Kidney (tissue), 14 donors: ENCODE measurements around the gene TBL1XR1. TPM values are rescaled to one million over a fixed set of nuclear protein-coding genes. Genes with fewer than 3 reads are reported as not detected.

Source experiments
- DNase-seq, 5 donors: peaks; one replicate each; pipeline ENCODE4 v3.0.0-alpha.2; 2013 to 2020
- FAIRE-seq: peaks from 2 replicates; lab custom pipeline; 2012; peaks lifted over from hg19 to GRCh38; lab: Jason Lieb, UNC
- H3K27ac ChIP-seq, 2 donors: one replicate each; pipeline ENCODE4 v1.7.0; 2013; ENCODE audit warnings: low read depth in 2 of 2, low read length in 2 of 2, inconsistent platforms in 1 of 2
- H3K27me3 ChIP-seq: one replicate; pipeline ENCODE4 v1.7.1; 2013; ENCODE audit warnings: low read length, inconsistent platforms; ENCODE audit not compliant: control insufficient read depth, insufficient read depth
- H3K36me3 ChIP-seq, 3 donors: one replicate each; pipeline versions ENCODE4 v1.7.0 to v1.7.1; 2013; ENCODE audit warnings: low read length in 3 of 3, control low read depth in 1 of 3, inconsistent platforms in 1 of 3; ENCODE audit not compliant: insufficient read depth in 3 of 3, control insufficient read depth in 2 of 3
- H3K4me1 ChIP-seq, 3 donors: one replicate each; pipeline versions ENCODE4 v1.7.0 to v1.7.1; 2013; ENCODE audit warnings: low read length in 3 of 3, inconsistent platforms in 1 of 3, low read depth in 1 of 3; ENCODE audit not compliant: control insufficient read depth in 2 of 3, insufficient read depth in 2 of 3
- H3K4me3 ChIP-seq, 3 donors: one replicate each; pipeline versions ENCODE4 v1.7.0 to v1.8.1; 2013; ENCODE audit warnings: low read length in 3 of 3, control low read depth in 1 of 3, inconsistent platforms in 1 of 3
- H3K9ac ChIP-seq, 3 donors: one replicate each; pipeline versions ENCODE4 v1.7.0 to v1.7.1; 2013; ENCODE audit warnings: low read length in 3 of 3, control low read depth in 1 of 3, inconsistent platforms in 1 of 3
- H3K9me3 ChIP-seq, 3 donors: one replicate each; pipeline versions ENCODE4 v1.7.0 to v1.7.1; 2013; ENCODE audit warnings: low read length in 3 of 3, control low read depth in 1 of 3, inconsistent platforms in 1 of 3; ENCODE audit not compliant: control insufficient read depth in 2 of 3, insufficient read depth in 1 of 3
- intact Hi-C: fragments of 100-400 bp; cut with DNase I; formaldehyde crosslinking; loops from one replicate; pipeline ENCODE4 v1.11.1; 2022
- polyA plus RNA-seq: library from polyadenylated mRNA; stranded (reverse); fragments of 350-450 nt; fragmentation: Illumina TruSeq; extraction: RNeasy Lipid Tissue Mini Kit (QIAGEN cat#74804); gene quantifications from one replicate; pipeline ENCODE4 v1.2.3, GENCODE V29; 2014; ENCODE audit warnings: low read depth, low replicate concordance; ENCODE audit not compliant: insufficient read depth
- total RNA-seq: library from RNA; stranded (reverse); fragmentation: NEBNext Ultra II Directional; extraction: Animal tissue kit (Norgen Biotek cat#: 25700); gene quantifications from one replicate; pipeline ENCODE4 v1.2.1, GENCODE V29; 2021
- TF ChIP-seq, protein P1 (sequence below): IDR thresholded peaks from 3 replicates; pipeline ENCODE4 v1.5.1; 2012; ENCODE audit warnings: mild to moderate bottlenecking, moderate library complexity, borderline replicate concordance; ENCODE audit not compliant: insufficient read depth; ENCODE audit errors: extremely low read depth
- donor health status: control.
- donor health status: control.
- donor health status: control.
- donor health status: control.
- donor health status: control.
- donor health status: DM: yes; HTN: yes; CAD: no.
- donor health status: Normal renal cell carcinoma (clear cell type).

TBL1XR1 gene
- total and polyA plus RNA-seq, 2 donors from 2014 or later, result 31.3 to 205 TPM

GRCh38 chr3:177034832-177035475 is 162.3 kb downstream of the TBL1XR1 start:
- no peak overlapping the region for H3K27ac ChIP-seq
- no peaks in the 10 kb centered on the region for H3K9me3 ChIP-seq
- H3K36me3 ChIP-seq, result peaks cover 17 to 23% (median 18%) of the 10 kb centered on the region in 3 donors
- no peak overlapping the region for H3K9ac ChIP-seq
- DNase-seq (no peak), FAIRE-seq (no peak)
- TF ChIP-seq, protein P1, sequence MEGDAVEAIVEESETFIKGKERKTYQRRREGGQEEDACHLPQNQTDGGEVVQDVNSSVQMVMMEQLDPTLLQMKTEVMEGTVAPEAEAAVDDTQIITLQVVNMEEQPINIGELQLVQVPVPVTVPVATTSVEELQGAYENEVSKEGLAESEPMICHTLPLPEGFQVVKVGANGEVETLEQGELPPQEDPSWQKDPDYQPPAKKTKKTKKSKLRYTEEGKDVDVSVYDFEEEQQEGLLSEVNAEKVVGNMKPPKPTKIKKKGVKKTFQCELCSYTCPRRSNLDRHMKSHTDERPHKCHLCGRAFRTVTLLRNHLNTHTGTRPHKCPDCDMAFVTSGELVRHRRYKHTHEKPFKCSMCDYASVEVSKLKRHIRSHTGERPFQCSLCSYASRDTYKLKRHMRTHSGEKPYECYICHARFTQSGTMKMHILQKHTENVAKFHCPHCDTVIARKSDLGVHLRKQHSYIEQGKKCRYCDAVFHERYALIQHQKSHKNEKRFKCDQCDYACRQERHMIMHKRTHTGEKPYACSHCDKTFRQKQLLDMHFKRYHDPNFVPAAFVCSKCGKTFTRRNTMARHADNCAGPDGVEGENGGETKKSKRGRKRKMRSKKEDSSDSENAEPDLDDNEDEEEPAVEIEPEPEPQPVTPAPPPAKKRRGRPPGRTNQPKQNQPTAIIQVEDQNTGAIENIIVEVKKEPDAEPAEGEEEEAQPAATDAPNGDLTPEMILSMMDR, result no peak
- no peaks in the 10 kb centered on the region for H3K27me3 ChIP-seq
- no peak overlapping the region for H3K4me3 ChIP-seq
- intact Hi-C loops, result no loop called here
- H3K4me1 ChIP-seq, result no peaks in the 10 kb centered on the region

DNA sequence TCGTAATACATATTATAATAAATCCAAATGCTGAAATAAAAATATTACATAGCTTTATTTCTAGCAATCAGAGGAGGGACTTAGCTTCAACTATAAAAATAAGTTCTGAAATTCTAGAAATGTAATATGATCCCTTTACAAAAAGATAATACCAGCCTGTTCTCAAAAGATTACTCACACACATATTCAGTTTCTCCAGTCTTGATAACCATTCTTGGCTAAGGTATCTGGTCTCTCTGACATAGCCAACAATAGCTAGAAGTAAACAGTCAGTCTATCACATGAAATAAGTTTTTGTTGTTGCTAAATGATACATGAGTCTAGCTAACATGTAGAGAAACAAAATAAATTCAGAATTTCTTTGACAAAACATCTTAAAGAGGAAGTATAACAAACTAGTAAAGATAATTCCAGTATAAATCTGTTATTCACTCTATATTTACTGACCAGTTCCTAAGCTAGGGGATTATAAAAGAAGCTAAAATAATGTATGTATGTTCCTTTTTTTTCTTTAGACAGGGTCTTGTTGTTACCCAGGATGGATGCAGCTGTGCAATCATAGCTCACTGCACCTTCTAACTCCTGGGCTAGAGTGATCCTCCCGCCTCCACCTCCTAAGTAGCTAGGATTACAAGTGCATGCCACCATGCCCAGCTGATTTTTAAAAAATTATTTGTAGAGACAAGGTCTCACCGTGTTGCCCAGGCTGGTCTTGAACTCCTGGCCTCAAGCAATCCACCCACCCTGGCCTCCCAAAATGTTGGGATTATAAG is 170.6 kb downstream of the TBL1XR1 start:
- Histone ChIP-seq H3K4me1 (no peaks in the 10 kb centered on the region), H3K27ac (no peak overlapping the region), H3K27me3 (no peaks in the 10 kb centered on the region), H3K4me3 (no peak overlapping the region), H3K9ac (no peak overlapping the region), H3K9me3 (no peaks in the 10 kb centered on the region), H3K36me3 (peaks cover 3 to 9% (median 7%) of the 10 kb centered on the region in 3 donors)
- intact Hi-C loops, result no loop called here
- TF ChIP-seq, protein P1, result no peak
- DNase-seq (no peak), FAIRE-seq (no peak)

- H3K4me3 ChIP-seq, result no peak overlapping the region
- FAIRE-seq, result no peak
- H3K9ac ChIP-seq, result no peak overlapping the region
- peaks cover 0 to 2% (median 0%) of the 10 kb centered on the region in 3 donors for H3K4me1 ChIP-seq
- TF ChIP-seq, protein P1, result no peak
- no peaks in the 10 kb centered on the region for H3K9me3 ChIP-seq
- DNase-seq, result no peak
- peaks cover 0 to 2% (median 0%) of the 10 kb centered on the region in 3 donors for H3K36me3 ChIP-seq
- intact Hi-C loops, result no loop called here
- H3K27me3 ChIP-seq, result no peaks in the 10 kb centered on the region
- H3K27ac ChIP-seq, result no peak overlapping the region
These were observed 181.4 kb downstream of the TBL1XR1 start for GRCh38 chr3:177015881-177016280.
